Endometrium (tissue), 2 donors: Measurements from ENCODE around the gene DTNBP1.

ENCODE experiments used
- FAIRE-seq: peaks from 2 replicates; lab custom pipeline; 2012; peaks lifted over from hg19 to GRCh38; lab: Jason Lieb, UNC
- donor health status: control.
- donor health status: control.

The DTNBP1 gene

GRCh38 chr6:15513801-15514711, 148.8 kb downstream of the DTNBP1 start:
- FAIRE-seq, result no peak

DNA sequence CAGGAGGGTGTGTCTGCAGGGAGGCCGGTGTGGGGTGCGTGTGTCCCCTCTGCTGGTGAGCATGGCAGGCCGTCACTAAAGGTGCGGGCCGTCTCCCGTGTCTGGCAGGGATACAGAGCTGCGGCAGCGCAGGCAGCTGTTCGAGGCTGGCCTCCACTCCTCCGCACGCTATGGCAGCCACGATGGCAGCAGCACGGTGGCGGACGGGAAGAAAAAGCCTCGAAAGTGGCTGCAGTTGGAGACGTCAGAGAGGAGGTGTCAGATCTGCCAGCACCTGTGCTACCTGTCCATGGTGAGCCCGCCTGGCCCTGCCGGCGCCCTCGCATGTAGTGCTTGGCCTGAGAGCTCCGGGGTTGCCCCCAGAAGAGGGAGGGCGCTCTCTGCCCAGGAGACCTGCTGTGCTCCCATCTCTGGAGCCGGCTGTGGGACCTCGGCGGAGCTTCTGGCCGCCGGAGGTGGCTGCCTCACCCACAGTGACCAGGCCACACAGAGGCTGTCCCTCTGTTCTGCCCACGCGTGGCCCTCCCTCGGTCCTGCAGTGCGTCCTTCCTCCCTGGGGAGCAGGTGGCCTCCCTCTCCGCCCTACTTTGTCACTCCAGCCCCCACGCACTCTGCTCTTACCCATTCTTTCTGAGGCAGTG, 149.6 kb downstream of the DTNBP1 start:
- FAIRE-seq, result no peak

DNA sequence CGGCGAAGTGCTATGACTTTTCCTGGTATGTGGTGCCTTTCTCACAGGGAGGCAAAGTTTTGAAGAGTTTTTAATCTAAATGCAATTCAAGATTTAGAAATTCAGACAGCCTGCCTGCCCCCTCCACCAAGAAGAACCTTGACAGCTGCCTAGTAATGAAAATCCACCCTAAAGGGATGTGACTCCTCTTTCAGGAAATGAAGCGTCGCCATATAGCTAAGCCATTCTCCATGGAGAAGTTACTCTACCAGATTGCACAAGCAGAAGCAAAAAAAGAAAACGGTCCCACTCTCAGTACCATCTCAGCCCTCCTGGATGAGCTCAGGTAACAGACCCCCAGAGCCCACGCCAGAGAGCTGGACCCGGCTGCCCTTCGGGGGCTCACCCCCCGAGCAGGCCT, 150.1 kb downstream of the DTNBP1 start:
- FAIRE-seq, result no peak

- no peak for FAIRE-seq
Observed at GRCh38 chr6:15512126-15512525, 150.7 kb downstream of the DTNBP1 start.

- no peak for FAIRE-seq
Observed at GRCh38 chr6:15511248-15512125, 151.3 kb downstream of the DTNBP1 start.

- FAIRE-seq, result no peak
Observed at GRCh38 chr6:15510536-15511247, 152.1 kb downstream of the DTNBP1 start.

DNA sequence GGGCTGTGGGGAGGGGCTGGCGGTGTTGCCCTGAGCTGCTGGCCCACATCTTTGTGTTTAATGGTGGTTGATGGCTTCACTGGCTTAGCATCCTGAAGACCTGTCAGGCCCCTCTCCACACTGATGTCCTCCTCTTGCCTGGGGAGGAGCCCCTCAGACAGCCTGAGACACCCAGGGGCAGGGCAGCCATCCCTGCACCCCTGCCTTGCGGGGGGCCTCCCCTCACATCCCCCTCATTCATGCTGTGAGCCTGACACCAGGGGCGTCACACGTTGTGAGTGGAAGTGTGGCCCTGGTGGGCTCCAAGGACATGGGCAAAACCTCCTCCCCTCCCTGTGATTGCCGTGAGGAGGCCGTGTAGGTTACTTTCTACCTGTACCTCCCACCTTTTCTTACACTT, 152.7 kb downstream of the DTNBP1 start:
- FAIRE-seq, result no peak

GRCh38 chr6:15509335-15509933, 153.4 kb downstream of the DTNBP1 start:
- FAIRE-seq, result no peak

DNA sequence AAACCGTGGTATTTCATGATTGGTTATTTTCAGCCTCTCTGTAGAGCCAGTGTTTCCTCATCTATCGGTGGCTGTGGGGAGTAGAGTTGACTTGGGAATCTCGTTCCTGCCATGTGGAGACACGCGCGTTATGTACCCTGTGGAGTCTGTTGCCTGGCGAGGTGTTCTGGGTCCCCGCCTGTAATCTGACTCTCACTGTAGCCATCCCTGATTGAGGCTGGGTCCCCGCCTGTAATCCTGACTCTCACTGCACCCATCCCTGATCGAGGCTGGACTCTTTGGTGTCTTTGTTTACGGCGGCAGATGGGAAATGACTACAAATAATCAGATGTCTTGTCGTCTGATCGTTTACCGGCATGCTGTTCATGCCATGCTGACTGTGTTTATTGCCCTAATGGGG, 153.9 kb downstream of the DTNBP1 start:
- no peak for FAIRE-seq

- FAIRE-seq, result no peak
Observed at GRCh38 chr6:15508441-15508871, 154.4 kb downstream of the DTNBP1 start.

DNA sequence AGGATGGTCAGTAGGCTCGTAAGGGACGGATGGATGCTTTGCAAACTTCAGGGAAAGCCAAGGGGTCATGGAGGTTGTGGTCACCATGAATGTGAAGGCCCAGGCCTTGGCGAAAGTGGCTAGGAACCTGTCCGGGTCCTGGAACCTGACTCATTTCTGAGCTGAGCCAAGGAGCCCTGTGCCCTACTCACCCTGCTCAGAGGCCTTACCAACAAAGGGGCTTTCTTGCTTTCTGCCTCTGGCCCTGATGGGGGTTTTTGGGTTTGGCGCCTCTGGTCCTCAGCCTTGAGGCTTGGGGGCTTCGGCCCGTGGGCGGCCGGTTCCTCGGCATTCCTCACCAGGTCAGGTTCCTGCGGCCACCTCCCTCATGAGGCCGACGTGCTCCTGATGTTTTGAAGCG, 155.1 kb downstream of the DTNBP1 start:
- no peak for FAIRE-seq

DNA sequence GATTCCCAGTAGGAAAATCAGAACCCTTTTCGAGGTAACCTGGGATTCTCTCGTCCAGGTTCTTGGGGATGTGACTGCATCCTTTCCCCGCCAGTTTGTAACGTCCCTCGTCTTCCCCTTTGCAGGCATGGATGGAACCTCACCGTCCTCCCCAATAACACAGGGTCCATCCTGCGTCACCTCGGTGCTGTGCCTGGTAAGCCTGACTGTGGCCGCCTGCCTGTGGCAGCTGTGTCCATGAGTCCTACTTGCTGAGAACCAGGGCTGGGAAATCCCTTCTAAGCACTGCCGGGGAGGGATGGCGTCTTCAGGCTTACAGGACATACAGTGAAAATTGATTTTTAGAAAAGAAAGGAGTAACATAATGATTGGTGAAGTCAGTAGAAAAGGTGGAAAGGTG, 155.6 kb downstream of the DTNBP1 start:
- no peak for FAIRE-seq

DNA sequence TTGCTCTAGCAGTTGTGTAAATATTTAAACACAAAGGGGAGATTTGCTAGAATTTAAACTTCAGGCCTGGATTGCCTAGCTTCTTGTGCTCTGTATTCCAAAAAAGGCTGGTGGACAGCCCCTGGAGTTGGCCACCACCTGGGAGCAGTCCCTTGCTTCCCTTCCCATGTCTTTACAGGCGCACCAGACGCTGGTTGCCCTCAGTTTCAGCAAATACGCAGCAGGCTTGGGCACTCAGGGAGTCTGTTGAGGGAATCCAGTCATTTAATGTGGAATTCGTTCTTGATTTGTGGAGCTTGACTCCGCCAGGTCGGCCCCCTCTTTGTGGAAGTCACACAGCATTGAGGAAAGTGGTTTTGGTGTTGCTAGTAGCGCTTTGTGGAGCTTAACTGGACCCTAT, 156.8 kb downstream of the DTNBP1 start:
- no peak for FAIRE-seq

DNA sequence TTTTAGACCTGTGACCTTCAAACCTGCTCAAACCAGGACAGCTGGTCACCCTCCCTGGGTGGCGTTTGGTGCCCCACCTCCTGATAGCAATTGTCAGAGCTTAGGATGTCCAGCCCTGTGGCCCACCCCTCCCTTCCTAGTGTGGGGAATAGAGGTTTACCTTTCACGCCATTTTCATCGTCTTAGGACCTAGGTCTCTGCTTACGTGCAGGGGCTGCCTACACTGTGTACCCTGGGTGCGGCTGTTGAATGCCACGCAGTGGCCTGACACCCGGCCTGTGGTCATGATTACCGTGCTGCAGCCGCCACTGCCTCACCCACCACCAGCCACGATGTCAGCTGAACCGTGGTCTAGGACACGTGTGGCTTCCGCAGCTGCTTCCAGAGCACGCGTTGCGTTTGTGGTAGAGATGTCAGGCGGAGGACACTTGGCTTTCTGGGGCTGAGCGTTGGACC, 157.3 kb downstream of the DTNBP1 start:
- no peak for FAIRE-seq

DNA sequence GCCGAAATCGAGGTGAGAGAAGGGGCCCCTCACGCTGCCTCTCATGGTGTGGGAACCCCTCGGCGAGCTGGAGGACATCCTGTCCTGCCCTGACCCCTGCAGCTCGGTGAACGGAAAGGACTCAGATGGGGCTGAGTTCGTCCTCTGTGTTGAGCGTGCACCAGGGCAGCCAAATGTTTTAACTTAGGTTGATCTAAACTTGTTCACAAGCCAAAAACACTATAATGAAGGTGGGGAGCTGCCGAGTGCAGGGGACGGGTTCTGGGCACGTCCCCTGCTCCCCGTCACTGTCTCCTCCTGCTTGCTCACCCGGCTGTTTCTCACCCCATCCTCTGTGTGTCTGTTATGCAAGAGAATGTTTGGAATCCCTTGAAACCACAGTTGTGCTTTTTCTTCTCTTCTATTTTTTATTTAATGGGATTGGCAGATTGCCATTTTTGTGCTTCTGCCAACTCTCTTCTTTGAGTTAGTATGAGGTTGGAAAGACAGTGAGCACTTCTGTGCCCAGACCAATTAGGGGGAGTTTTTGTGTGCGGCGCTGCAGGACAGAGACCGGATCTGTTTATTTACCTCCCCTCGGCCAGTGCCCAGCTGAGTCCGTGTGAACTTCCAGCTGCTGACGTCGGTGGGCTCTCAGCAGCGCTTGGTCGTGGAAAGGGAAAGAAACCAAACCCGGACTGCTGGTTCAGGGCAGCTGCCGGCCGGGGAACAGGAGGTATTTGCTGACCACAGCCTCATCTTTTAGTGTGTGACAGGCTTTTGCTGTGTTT, 158.1 kb downstream of the DTNBP1 start:
- FAIRE-seq, result peak; percentile 92

DNA sequence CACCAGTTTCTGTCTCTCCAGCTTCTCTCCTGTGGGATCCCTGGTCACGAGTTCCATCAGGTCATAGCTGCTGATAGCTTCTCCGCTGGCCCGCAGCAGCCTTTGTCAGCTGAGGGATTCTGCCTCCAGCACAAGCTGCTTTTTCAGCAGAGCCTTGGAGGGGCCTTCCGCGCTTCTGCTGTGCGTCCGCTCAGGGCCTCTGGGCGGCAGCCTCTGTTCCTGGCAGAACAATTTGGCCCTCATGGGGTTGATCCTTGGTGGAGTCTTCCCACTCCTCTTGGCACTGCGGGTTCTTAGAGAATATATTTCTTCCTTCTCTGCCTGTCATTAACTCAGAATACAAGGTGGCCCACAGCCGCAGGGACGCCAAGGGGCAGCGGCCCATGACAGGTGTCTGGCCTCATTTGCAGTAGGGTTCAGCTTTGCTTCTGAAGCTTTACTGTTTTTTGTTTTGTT, 158.8 kb downstream of the DTNBP1 start:
- no peak for FAIRE-seq

DNA sequence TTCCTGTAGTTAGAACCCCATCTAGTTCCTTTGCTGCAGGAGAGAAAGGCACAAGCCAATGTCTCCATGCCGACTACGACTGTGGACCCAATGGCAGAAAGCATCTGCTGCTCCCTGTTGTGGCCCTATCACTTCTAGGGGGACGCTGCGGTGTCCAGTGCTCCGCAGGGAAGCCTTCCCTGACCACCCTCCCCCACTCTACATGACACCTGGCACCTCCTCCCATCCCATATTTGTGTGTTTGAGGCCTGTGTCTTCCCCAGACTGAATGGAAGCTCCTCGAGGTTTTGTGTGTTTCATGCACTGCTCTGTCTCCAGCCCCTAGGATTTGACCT, 159.5 kb downstream of the DTNBP1 start:
- no peak for FAIRE-seq

DNA sequence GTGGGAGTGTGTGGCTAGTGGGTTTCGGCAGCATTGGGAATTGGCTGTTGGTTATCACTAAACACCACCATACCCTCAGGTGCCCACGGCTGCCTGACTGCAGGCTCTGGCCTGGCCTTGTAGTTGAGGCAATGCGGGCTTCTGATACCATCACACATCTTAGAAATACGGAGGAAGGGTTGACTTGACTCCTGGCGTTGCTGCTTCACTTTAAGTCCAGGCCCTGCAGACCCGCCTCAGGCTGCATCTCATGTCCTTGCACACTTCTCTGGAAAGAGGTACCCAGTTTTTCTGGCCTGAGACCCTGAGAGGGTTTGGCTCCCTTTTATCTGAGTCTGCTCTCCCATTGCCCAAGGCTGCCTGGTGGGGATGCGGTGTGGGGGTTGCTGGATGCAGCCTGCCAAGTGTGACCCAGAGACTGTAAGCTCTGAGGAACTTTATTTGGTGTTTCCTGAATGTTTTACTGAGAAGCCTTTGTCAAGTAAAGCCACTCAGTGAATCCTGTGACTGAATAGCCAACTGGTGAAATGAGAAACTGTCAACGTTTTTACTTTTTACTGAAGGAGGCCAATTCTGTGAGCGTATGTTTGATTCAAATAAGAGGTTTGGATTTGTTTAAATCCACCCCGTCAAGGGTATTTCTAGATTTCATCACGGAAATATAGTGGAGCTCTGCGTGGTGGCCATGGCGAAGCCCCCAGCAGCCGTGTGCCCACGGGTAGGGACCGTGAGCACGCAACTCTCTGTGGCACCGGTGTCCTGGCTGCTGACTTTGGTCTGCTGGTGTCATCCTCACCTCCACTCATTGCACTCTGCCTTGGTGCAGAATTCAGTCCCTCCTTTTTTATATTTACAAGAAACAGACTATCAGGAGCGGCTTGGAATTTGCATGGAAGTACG, 160.1 kb downstream of the DTNBP1 start:
- no peak for FAIRE-seq

- no peak for FAIRE-seq
Observed at GRCh38 chr6:15501826-15502445, 160.9 kb downstream of the DTNBP1 start.
